GM19452 (cell line): ENCODE data around the gene MAGOH.
A peak's percentile ranks its signal among the peaks of the same experiment; 100 is the strongest.
"Not testable (repeated sequence)": the region's sequence is repeated elsewhere in the genome, so short reads cannot be mapped to it uniquely, and the experiment has no call there.

Source experiments
- ATAC-seq: cut with Tn5 transposase; IDR thresholded peaks from one replicate; pipeline ENCODE4 v1.9.1; 2021; ENCODE audit not compliant: unreplicated experiment

The MAGOH gene

GRCh38 chr1:53220962-53221286, 17.4 kb downstream of the MAGOH start:
- ATAC-seq: no peak

GRCh38 chr1:53220171-53220961, 18.0 kb downstream of the MAGOH start, which contains the start of gene CZIB:
Gene CZIB (minus strand): TSS chr1:53220634. CDS start chr1:53220575, 59 bp downstream.
- peak; percentile 88 for ATAC-seq

- ATAC-seq: no peak
Measured at GRCh38 chr1:53219711-53220110, 18.6 kb downstream of the MAGOH start.

- ATAC-seq: no peak
Measured at GRCh38 chr1:53218201-53218600, 20.1 kb downstream of the MAGOH start.

- no peak for ATAC-seq
Measured at GRCh38 chr1:53214376-53214940, 23.9 kb downstream of the MAGOH start.

GRCh38 chr1:53210954-53211353, 27.4 kb downstream of the MAGOH start:
- no peak for ATAC-seq

DNA sequence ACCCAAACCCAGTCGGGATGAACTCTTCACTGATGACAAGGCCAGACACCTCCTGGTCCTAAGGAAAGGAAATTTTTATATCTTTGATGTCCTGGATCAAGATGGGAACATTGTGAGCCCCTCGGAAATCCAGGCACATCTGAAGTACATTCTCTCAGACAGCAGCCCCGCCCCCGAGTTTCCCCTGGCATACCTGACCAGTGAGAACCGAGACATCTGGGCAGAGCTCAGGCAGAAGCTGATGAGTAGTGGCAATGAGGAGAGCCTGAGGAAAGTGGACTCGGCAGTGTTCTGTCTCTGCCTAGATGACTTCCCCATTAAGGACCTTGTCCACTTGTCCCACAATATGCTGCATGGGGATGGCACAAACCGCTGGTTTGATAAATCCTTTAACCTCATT, 28.0 kb downstream of the MAGOH start:
- ATAC-seq: no peak

DNA sequence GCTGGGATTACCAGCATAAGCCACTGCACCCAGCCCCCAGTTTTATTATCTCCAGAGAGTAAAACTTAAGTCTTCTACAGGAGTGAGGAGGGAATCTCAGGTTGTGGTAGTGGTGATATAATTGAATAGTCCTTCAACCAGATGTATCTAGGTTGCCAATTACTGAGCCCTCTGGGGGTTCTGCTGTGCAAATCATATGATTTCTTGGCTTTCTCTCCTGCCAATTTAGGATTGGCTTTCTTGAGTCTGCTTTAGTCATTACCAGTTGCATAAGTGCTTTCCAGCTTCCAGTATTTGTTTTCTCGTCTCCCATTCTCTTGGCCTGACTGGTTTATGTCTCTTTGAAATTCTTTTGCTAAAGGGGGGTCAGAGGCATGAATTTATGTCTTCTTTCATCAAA, 30.6 kb downstream of the MAGOH start:
- no peak for ATAC-seq

- ATAC-seq: no peak
Measured at GRCh38 chr1:53206735-53207379, 31.5 kb downstream of the MAGOH start.

GRCh38 chr1:53206083-53206685, 32.1 kb downstream of the MAGOH start:
- not testable (repeated sequence) for ATAC-seq

- not testable (repeated sequence) for ATAC-seq
Measured at GRCh38 chr1:53205496-53205895, 32.8 kb downstream of the MAGOH start.

- no peak for ATAC-seq
Measured at GRCh38 chr1:53203466-53203865, 34.9 kb downstream of the MAGOH start.

GRCh38 chr1:53198241-53198651, 40.1 kb downstream of the MAGOH start:
- no peak for ATAC-seq

DNA sequence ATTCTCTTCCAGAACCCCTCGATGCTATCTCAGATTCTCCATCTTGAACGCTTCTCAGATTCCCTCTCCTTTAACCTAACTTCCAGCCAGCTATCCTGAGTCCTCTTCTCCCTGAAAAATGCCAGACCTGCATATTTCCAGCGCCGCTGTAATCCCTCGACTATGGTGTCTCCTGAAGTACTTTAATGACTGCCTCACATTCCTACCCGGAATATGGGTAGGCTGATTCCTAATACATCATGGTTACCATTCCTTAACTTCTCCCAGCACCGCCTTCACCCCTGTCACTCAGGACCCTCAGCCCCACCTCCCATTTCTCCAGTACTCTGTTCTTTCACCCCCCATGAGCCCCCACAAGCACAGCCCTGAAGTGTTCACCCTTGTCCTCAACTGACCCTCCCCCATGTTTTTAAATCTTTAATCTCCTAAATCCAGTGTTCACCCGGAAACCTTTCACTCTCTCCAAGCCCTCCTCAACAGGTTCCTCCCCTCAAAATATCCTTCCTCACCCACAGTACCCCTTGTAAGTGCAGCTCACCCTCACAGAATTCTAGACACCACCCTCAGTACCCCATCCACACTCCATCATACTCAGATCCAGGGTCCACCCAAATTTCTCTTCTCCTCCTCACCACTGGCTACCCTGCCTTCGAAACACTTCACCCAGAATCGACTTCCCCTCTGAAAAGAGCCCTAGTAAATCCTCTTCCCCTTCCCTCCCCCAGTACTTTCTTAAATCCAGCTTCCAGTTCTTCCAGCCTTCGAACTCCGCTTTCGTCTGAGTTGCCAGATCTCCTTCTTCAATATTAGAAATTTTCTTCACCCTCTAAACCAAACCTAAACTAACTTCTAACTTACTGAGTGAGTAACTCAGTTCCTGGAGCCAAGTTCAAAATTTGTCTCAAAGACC, 40.8 kb downstream of the MAGOH start:
- no peak for ATAC-seq

DNA sequence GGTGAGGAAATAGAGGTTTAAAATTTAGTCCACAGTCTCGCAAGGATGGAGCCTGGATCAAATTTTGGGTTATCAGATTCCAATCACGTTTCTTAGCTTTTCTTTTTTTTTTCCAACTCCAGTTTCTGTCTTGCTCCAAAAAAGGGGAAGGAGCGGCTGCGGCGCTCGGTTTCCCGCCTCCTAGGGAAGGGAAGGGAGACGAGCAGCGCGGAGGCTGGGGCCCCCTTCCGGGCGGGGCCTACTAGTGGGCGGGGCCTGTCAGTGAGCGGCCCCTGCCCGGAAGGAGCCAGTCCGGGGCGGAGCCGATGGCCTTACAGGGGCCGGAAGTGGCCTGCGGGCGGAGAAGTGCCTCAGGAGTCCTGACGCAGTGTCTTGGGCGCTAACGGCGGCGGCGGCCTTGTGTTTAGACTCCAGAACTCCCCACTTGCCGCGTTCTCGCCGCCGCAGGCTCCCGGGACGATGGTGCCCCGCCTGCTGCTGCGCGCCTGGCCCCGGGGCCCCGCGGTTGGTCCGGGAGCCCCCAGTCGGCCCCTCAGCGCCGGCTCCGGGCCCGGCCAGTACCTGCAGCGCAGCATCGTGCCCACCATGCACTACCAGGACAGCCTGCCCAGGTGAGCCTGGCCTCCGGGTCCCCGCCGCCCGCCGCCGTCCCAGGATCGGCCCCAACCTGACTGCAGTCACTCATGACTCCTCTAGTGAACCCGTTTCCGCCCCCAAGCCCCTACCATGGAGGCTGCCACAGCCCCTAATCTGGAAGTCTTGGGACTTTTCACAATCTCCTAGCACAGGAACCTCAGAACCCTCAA, 41.6 kb downstream of the MAGOH start, which contains the start of gene CPT2:
TSS of gene CPT2 (plus strand) at position 340 of the 806 bp plus-strand sequence. CDS start at position 460, 120 bp downstream.
- peak; percentile 99 for ATAC-seq

DNA sequence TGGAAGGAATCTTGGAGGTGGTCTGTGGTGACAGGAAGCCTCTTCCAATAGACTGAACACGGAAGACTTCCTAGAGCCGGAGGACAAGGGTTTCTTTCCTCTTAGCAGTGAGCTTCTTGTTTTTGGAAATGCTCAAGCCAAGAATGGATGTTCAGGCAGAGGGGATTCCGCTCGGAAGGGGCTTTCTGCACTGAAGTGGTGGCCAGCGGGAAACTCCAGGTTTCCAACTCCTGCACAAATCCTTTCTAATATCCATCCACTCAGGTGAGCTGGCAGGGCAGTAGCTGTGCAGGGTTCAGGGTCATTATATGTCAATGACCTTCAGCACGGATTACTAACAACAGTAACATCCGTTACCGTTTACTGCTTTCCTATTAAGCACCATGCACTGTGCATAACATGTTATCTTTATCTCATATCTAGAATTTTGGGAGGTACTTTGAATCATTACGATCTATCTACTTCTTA, 42.3 kb downstream of the MAGOH start:
- ATAC-seq: no peak

GRCh38 chr1:53195246-53196016, 42.9 kb downstream of the MAGOH start:
- no peak for ATAC-seq

DNA sequence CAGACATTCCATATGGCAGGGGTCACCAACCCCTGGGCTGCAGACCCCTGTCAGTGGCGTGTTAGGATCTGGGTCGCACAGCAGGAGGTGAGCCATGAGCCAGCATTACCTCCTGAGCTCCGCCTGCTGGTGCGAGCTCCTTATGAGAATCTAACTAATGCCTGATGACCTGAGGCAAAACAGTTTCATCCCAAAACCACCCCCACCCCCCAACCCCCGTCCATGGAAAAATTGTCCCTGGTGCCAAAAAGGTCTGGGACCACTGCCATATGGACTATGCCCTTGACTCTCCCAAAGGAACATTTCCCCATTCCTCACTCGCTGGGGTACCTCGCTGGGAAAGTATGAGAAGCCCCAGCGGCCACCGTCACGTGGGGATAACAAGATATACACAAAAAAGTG, 48.1 kb downstream of the MAGOH start:
- no peak for ATAC-seq

GRCh38 chr1:53189061-53189460, 49.3 kb downstream of the MAGOH start:
- no peak for ATAC-seq
